Endothelial cell of umbilical vein (primary cell): ENCODE results near the gene NEDD4L. TPM values are rescaled to one million over a fixed set of nuclear protein-coding genes. Genes with fewer than 3 reads are reported as not detected.

Source experiments
- BruUV-seq: library from RNA; stranded (reverse); fragments of 400-500 nt; replicated peaks from 2 replicates; lab custom pipeline; 2021; lab: Mats Ljungman, UMichigan
- CTCF ChIA-PET: fragments of 300-600, 350-600 bp; sonication (Branson Sonifier 250); formaldehyde crosslinking; loops from one replicate; lab custom pipeline; 2021; ENCODE audit warnings: antibody characterized with exemption, inconsistent platforms; lab: Charles Lee
- POLR2A ChIA-PET: fragments of 300-600, 350-600 bp; sonication (Branson Sonifier 250); formaldehyde crosslinking; loops from one replicate; lab custom pipeline; 2021; ENCODE audit warnings: antibody characterized with exemption, inconsistent platforms; lab: Charles Lee
- DNase-seq: peaks from one replicate; pipeline ENCODE4 v3.0.0-alpha.2; 2011; ENCODE audit warnings: low read depth, low spot score
- FAIRE-seq: peaks from 2 replicates; lab custom pipeline; 2011; peaks lifted over from hg19 to GRCh38; lab: Jason Lieb, UNC
- H2AFZ ChIP-seq: 2 replicates; pipeline ENCODE4 v1.6.0; 2012; ENCODE audit warnings: low read depth, low read length, control low read depth, inconsistent platforms
- H3K27ac ChIP-seq: 2 replicates; pipeline ENCODE4 v1.5.1; 2011; ENCODE audit warnings: low read depth, mild to moderate bottlenecking, control low read depth, low read length, moderate library complexity; ENCODE audit not compliant: insufficient read depth
- H3K27me3 ChIP-seq, 2 experiments: 2 replicates each; pipeline versions ENCODE4 v1.6.0 to v1.6.1; 2011; ENCODE audit warnings: low read length in 2 of 2, mixed read lengths in 1 of 2; ENCODE audit not compliant: control insufficient read depth in 2 of 2, insufficient read depth in 2 of 2
- H3K36me3 ChIP-seq, 2 experiments: 2 replicates in 1 of 2; 3 replicates in 1 of 2; pipeline ENCODE4 v1.5.1; 2011; ENCODE audit warnings: low read length in 2 of 2, mild to moderate bottlenecking in 1 of 2, moderate library complexity in 1 of 2; ENCODE audit not compliant: control insufficient read depth in 2 of 2, insufficient read depth in 2 of 2; ENCODE audit errors: extremely low read depth in 1 of 2
- H3K4me1 ChIP-seq: 3 replicates; pipeline ENCODE4 v1.5.1; 2011; ENCODE audit warnings: mild to moderate bottlenecking, low read length; ENCODE audit not compliant: control insufficient read depth, insufficient read depth; ENCODE audit errors: extremely low read depth
- H3K4me2 ChIP-seq: 2 replicates; pipeline ENCODE4 v1.6.1; 2011; ENCODE audit warnings: low read length, control low read depth, mixed read lengths; ENCODE audit not compliant: insufficient read depth
- H3K4me3 ChIP-seq, 3 experiments: fragments of 200-600 bp in 1 of 3; sonication (generic), shearing (Covaris generic) in 1 of 3; replicated peaks in 1 of 3; 2 replicates each; pipeline ENCODE4 v1.5.1; 2011 to 2016; ENCODE audit warnings: control low read depth in 3 of 3, low read length in 3 of 3, mild to moderate bottlenecking in 2 of 3, inconsistent platforms in 1 of 3, low read depth in 1 of 3, moderate library complexity in 1 of 3; ENCODE audit not compliant: insufficient read depth in 1 of 3
- H3K79me2 ChIP-seq: 2 replicates; pipeline ENCODE4 v1.6.0; 2012; ENCODE audit warnings: low read length, inconsistent platforms; ENCODE audit not compliant: control insufficient read depth, insufficient read depth
- H3K9ac ChIP-seq: replicated peaks from 2 replicates; pipeline ENCODE3; 2011; ENCODE audit warnings: low read length, control low read depth; ENCODE audit not compliant: insufficient read depth; ENCODE audit errors: extremely low read depth
- H3K9me1 ChIP-seq: replicated peaks from 3 replicates; pipeline ENCODE4 v1.6.0; 2011; ENCODE audit warnings: mild to moderate bottlenecking, low read length; ENCODE audit not compliant: control insufficient read depth, insufficient read depth; ENCODE audit errors: extremely low read depth
- H3K9me3 ChIP-seq: replicated peaks from 2 replicates; pipeline ENCODE4 v1.5.1; 2012; ENCODE audit warnings: low read length, inconsistent platforms; ENCODE audit not compliant: control insufficient read depth, insufficient read depth
- H4K20me1 ChIP-seq: replicated peaks from 2 replicates; pipeline ENCODE3; 2011; ENCODE audit warnings: mild to moderate bottlenecking, low read length; ENCODE audit not compliant: control insufficient read depth, insufficient read depth; ENCODE audit errors: extremely low read depth
- CTCF ChIP-seq, 2 donors: IDR thresholded peaks; 1 replicate in 1 of 2; 2 replicates in 1 of 2; pipeline ENCODE4 v1.5.1; 2011; ENCODE audit warnings: low read length in 2 of 2, mild to moderate bottlenecking in 2 of 2, moderate library complexity in 2 of 2, control low read depth in 1 of 2, inconsistent platforms in 1 of 2, low read depth in 1 of 2; ENCODE audit not compliant: insufficient read depth in 1 of 2; ENCODE audit errors: extremely low read depth in 1 of 2
- FOS ChIP-seq: IDR thresholded peaks from 2 replicates; pipeline ENCODE4 v1.6.1; 2011; ENCODE audit warnings: mild to moderate bottlenecking, low read length, moderate library complexity, borderline replicate concordance; ENCODE audit not compliant: insufficient read depth
- GATA2 ChIP-seq: IDR thresholded peaks from 2 replicates; pipeline ENCODE4 v1.7.0; 2011; ENCODE audit warnings: low read depth, mild to moderate bottlenecking, moderate library complexity, mixed read lengths, low read length; ENCODE audit not compliant: insufficient read length, insufficient read depth
- JUN ChIP-seq: IDR thresholded peaks from 2 replicates; pipeline ENCODE4 v1.6.1; 2011; ENCODE audit warnings: borderline replicate concordance, low read depth; ENCODE audit not compliant: insufficient read length, insufficient read depth
- MYC ChIP-seq: IDR thresholded peaks from one replicate; pipeline ENCODE4 v1.6.1; 2011; ENCODE audit warnings: mild to moderate bottlenecking, low read depth, low read length
- POLR2A ChIP-seq: IDR thresholded peaks from 2 replicates; pipeline ENCODE4 v1.6.1; 2012; ENCODE audit warnings: low read depth, mild to moderate bottlenecking, control low read depth, low read length
- POLR2AphosphoS5 ChIP-seq: IDR thresholded peaks from 2 replicates; pipeline ENCODE4 v1.6.1; 2012; ENCODE audit warnings: low read depth, mild to moderate bottlenecking, control low read depth, low read length, moderate library complexity; ENCODE audit not compliant: insufficient read depth
- dilution Hi-C: fragments of 300-500 bp; cut with MboI; formaldehyde crosslinking; loops from one replicate; pipeline ENCODE4 v1.15.0; 2019; ENCODE audit warnings: low sequenced_read_pairs; ENCODE audit not compliant: extremely low pct_ligation_motif_present
- intact Hi-C: fragments of 100-400 bp; cut with micrococcal nuclease; formaldehyde crosslinking; loops from one replicate; pipeline ENCODE4 v1.10.0; 2022
- polyA plus RNA-seq, 4 experiments: library from polyadenylated mRNA; depleted of rRNA in 3 of 4; stranded (reverse) in 3 of 4; unstranded in 1 of 4; fragments of >200 nt; gene quantifications; 2 replicates each; pipeline versions ENCODE4 v1.2.1 to v1.2.3, GENCODE V29; 2011 to 2012; ENCODE audit warnings: missing spikeins in 1 of 4
- total RNA-seq: library from RNA; stranded (reverse); gene quantifications from 2 replicates; pipeline ENCODE4 v1.2.3, GENCODE V29; 2021

The NEDD4L gene
- total and polyA plus RNA-seq, 2 donors (not counting 3 experiments of a cell fraction or from before 2014, with no cell fraction given): 20.5 to 78.9 TPM

- H3K9ac ChIP-seq: no peak overlapping the region
- peaks cover 7% of the 10 kb centered on the region for H3K4me1 ChIP-seq
- no peaks in the 10 kb centered on the region for H3K9me3 ChIP-seq
- H3K36me3 ChIP-seq: peaks cover 2 to 3% of the 10 kb centered on the region in 2 experiments
- BruUV-seq: no TSS peak
- ChIA-PET POLR2A (interaction anchor here (0.6 kb wide), 1 partner anchor 44 kb away, joined by 7 read pairs; no protein-coding TSS in a partner anchor), CTCF (interaction anchor here (1.0 kb wide), 1 partner anchor 15 kb away, joined by 3 read pairs; no protein-coding TSS in a partner anchor)
- no peak overlapping the region for H3K4me3 ChIP-seq
- no peaks in the 10 kb centered on the region for H3K27me3 ChIP-seq
- TF ChIP-seq POLR2A (no peak), CTCF (IDR thresholded peaks at IDR 0.05; ENCODE audit: extremely low read depth in 1 of 2, insufficient read depth in 1 of 2, low read depth in 1 of 2, low read length in 2 of 2) (no peak), FOS (no peak), MYC (no peak), GATA2 (no peak), POLR2AphosphoS5 (no peak), JUN (no peak)
- intact Hi-C loops (no loop called here), dilution Hi-C loops (no loop called here)
- no peaks in the 10 kb centered on the region for H4K20me1 ChIP-seq
- no peak overlapping the region for H2AFZ ChIP-seq
- H3K4me2 ChIP-seq: no peak overlapping the region
- FAIRE-seq: no peak
- no peaks in the 10 kb centered on the region for H3K9me1 ChIP-seq
- DNase-seq: no peak
- no peaks in the 10 kb centered on the region for H3K79me2 ChIP-seq
- H3K27ac ChIP-seq: no peak overlapping the region
Measured at GRCh38 chr18:58391932-58392323, 347.9 kb downstream of the NEDD4L start.
